ENCODE measurements around the gene NIT1.

DNA sequence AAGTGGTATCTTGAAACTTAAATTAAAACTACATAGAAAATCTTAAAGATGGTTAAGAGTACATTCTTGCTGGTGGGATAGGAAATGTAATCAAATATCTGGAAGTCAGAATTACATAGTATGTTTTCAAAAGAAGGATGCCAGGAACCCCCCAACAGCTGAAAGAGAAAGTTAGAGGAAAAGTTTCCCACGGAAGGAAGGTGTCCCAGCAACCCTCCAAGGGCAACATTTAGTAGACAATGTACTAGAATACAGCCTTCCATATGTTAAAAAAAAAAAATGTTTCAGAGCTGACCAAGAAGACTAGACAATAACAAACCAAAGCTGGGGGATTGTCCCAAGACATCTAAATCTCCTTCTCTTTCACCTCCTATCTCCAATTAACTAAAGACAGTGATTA is 12.4 kb downstream of the NIT1 start:
- TF ChIP-seq ARNT (IDR thresholded peaks at IDR 0.05): no peak
- TF ChIP-seq SUZ12 (IDR thresholded peaks at IDR 0.05): no peak
